ENCODE measurements around the gene SUN1.

The SUN1 gene

GRCh38 chr7:914521-915194, 82.4 kb downstream of the SUN1 start:
- no peak for DNase-seq (ENCODE audit: low read depth)
- no peak overlapping the region for H3K4me3 ChIP-seq (ENCODE audit: low read depth, low read length)
- TF ChIP-seq, protein P1, sequence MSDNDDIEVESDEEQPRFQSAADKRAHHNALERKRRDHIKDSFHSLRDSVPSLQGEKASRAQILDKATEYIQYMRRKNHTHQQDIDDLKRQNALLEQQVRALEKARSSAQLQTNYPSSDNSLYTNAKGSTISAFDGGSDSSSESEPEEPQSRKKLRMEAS (IDR thresholded peaks at IDR 0.05; ENCODE audit: low read depth, low read length), result no peak
- no peak for TF ChIP-seq CTCF (IDR thresholded peaks at IDR 0.05; ENCODE audit: low read depth, low read length)
- TF ChIP-seq POLR2A (IDR thresholded peaks at IDR 0.05; ENCODE audit: extremely low read depth, insufficient read length), result no peak

DNA sequence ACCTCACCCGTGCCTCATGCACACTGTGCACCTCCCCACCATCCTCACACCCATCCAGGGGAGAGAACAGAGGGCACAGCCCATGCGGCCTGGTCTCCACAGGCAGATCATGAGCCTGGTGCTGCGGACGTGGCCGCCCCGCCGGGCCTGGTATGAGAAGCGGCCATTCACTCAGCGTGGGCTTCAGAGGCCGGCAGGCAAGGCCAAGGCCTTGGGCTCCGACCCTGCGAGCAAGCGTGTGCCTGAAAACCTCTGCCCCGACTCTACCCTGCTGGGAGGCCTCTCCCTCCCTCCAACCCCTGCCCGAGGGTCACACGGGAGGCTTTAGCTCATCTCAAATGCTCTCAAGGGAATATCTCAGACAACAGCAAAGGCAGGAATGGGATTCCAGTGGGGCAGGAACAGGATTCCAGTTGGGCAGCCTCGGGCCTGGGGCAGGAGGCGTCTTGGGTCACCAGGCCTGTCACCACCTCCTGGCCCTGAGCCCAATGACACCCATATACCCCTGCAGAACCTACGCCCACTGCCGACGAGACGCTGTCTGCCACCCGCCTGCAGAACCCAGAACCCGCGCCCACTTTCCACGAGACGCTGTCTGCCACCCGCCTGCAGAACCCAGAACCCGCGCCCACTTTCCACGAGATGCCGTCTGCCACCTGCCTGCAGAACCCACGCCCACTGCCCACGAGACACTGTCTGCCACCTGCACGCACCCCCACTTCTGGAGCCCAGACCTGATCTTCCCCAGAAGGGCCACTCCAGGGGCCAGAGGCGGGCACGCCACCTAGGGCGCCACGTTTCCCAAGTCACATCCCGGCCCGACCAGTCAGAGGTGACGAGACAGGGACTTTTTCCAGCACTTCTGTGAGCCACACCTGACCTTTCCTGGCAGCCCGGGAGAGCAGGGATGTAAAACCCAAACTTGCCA, 83.3 kb downstream of the SUN1 start:
- TF ChIP-seq, protein P1 (IDR thresholded peaks at IDR 0.05; ENCODE audit: low read depth, low read length), result no peak
- TF ChIP-seq POLR2A (IDR thresholded peaks at IDR 0.05; ENCODE audit: extremely low read depth, insufficient read length), result no peak
- no peak for TF ChIP-seq MYC (IDR thresholded peaks at IDR 0.05; ENCODE audit: low read depth, low read length)
- no peak for TF ChIP-seq CTCF (IDR thresholded peaks at IDR 0.05; ENCODE audit: low read depth, low read length)
- no peak for DNase-seq (ENCODE audit: low read depth)
- no peak overlapping the region for H3K4me3 ChIP-seq (ENCODE audit: low read depth, low read length)

GRCh38 chr7:916291-916941, 84.1 kb downstream of the SUN1 start:
- H3K4me3 ChIP-seq (ENCODE audit: low read depth, low read length), result no peak overlapping the region
- DNase-seq (ENCODE audit: low read depth), result no peak
- no peak for TF ChIP-seq POLR2A (IDR thresholded peaks at IDR 0.05; ENCODE audit: extremely low read depth, insufficient read length)
- TF ChIP-seq, protein P1 (IDR thresholded peaks at IDR 0.05; ENCODE audit: low read depth, low read length), result no peak
- no peak for TF ChIP-seq CTCF (IDR thresholded peaks at IDR 0.05; ENCODE audit: low read depth, low read length)
- TF ChIP-seq MYC (IDR thresholded peaks at IDR 0.05; ENCODE audit: low read depth, low read length), result no peak

DNA sequence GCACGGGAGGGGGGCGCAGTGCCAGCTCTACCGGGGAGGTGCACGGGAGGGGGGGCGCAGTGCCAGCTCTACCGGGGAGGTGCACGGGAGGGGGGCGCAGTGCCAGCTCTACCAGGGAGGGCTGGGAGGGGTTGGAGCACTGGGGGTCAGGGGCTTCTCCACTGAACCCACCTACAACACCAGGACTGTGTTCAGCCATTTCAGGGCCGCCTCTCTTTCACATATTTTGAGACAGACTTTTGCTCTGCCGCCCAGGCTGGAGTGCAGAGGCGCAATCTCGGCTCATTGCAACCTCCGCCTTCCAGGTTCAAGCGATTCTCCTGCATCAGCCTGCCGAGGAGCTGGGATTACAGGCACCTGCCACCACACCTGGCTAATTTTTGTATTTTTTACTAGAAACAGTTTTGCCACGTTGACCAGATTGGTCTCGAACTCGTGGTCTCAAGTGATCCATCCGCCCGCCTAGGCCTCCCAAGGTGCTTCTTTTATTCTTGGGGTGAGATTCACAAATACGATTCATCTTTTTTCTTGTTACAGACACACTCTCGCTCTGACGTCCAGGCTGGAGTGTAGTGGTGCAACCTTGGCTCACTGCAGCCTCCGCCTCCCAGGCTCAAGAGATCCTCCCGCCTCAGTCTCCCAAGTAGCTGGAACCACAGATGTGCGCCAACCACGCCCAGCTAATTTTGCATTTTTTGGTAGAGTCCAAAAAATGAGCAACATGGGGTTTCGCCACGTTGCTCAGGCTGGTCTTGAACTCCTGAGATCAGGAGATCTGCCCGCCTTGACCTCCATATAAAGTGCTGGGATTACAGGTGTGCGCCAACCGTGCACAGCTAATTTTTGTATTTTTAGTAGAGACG, 85.2 kb downstream of the SUN1 start:
- no peak for DNase-seq (ENCODE audit: low read depth)
- no peak overlapping the region for H3K4me3 ChIP-seq (ENCODE audit: low read depth, low read length)

More for the DNA sequence above, 85.2 kb downstream of the SUN1 start:
- TF ChIP-seq MYC (IDR thresholded peaks at IDR 0.05; ENCODE audit: low read depth, low read length) (no peak), CTCF (IDR thresholded peaks at IDR 0.05; ENCODE audit: low read depth, low read length) (no peak), POLR2A (IDR thresholded peaks at IDR 0.05; ENCODE audit: extremely low read depth, insufficient read length) (no peak)
- TF ChIP-seq, protein P1 (IDR thresholded peaks at IDR 0.05; ENCODE audit: low read depth, low read length), result no peak

Measured in NB4 (cell line).